Measurements from ENCODE around the gene FSTL1. TPM values are rescaled to one million over a fixed set of nuclear protein-coding genes. Genes with fewer than 3 reads are reported as not detected.

Gene FSTL1
- total RNA-seq, 1 experiment from 2014 or later: 1.4 TPM

GRCh38 chr3:120425572-120426250, 25.1 kb downstream of the FSTL1 start:
- BruUV-seq (replicated peaks): no TSS peak
- H3K4me3 ChIP-seq (ENCODE audit: low read depth, low read length): no peak overlapping the region
- no peaks in the 10 kb centered on the region for H3K4me1 ChIP-seq
- TF ChIP-seq CTCF (IDR thresholded peaks at IDR 0.05; ENCODE audit: insufficient read depth in 1 of 2, low read depth in 1 of 2, low read length in 1 of 2, severe bottlenecking in 1 of 2, unreplicated experiment in 1 of 2): no peak
- Mint-ChIP-seq H3K36me3 (ENCODE audit: insufficient read depth, unreplicated experiment) (no peaks in the 10 kb centered on the region), H3K27ac (ENCODE audit: unreplicated experiment) (no peak overlapping the region), H3K4me3 (ENCODE audit: unreplicated experiment) (no peak overlapping the region), H3K4me1 (ENCODE audit: low read depth, unreplicated experiment) (peaks cover 7% of the 10 kb centered on the region), H3K27me3 (ENCODE audit: insufficient read depth, unreplicated experiment) (no peaks in the 10 kb centered on the region), H3K9me3 (ENCODE audit: unreplicated experiment) (no peaks in the 10 kb centered on the region)
- H3K9me3 ChIP-seq: no peaks in the 10 kb centered on the region
- no peak for DNase-seq
- CTCF ChIA-PET: no interaction called here
- POLR2A ChIA-PET: no interaction called here
- intact Hi-C loops (cut with micrococcal nuclease; ENCODE audit: unreplicated experiment): no loop called here
- H3K27me3 ChIP-seq (replicated peaks; ENCODE audit: control insufficient read depth, insufficient read depth, low read length): no peaks in the 10 kb centered on the region
- no peaks in the 10 kb centered on the region for H3K36me3 ChIP-seq (ENCODE audit: control insufficient read depth, insufficient read depth, low read length)

- TF ChIP-seq CTCF (IDR thresholded peaks at IDR 0.05; ENCODE audit: insufficient read depth in 1 of 2, low read depth in 1 of 2, low read length in 1 of 2, severe bottlenecking in 1 of 2, unreplicated experiment in 1 of 2): no peak
- CTCF ChIA-PET: interaction anchor here (0.6 to 0.7 kb wide), 2 partner anchors 31 to 1184 kb away, joined by 3 to 5 read pairs; no protein-coding TSS in a partner anchor
- Histone ChIP-seq H3K36me3 (ENCODE audit: control insufficient read depth, insufficient read depth, low read length) (no peaks in the 10 kb centered on the region), H3K9me3 (no peaks in the 10 kb centered on the region), H3K27me3 (replicated peaks; ENCODE audit: control insufficient read depth, insufficient read depth, low read length) (no peaks in the 10 kb centered on the region), H3K4me3 (ENCODE audit: low read depth, low read length) (no peak overlapping the region), H3K4me1 (no peaks in the 10 kb centered on the region)
- no peak overlapping the region for H3K4me3 Mint-ChIP-seq (ENCODE audit: unreplicated experiment)
- H3K27ac Mint-ChIP-seq (ENCODE audit: unreplicated experiment): no peak overlapping the region
- H3K27me3 Mint-ChIP-seq (ENCODE audit: insufficient read depth, unreplicated experiment): no peaks in the 10 kb centered on the region
- BruUV-seq (replicated peaks): no TSS peak
- H3K4me1 Mint-ChIP-seq (ENCODE audit: low read depth, unreplicated experiment): peaks cover 7% of the 10 kb centered on the region
- no peaks in the 10 kb centered on the region for H3K9me3 Mint-ChIP-seq (ENCODE audit: unreplicated experiment)
- POLR2A ChIA-PET: no interaction called here
- no peak for DNase-seq
- intact Hi-C loops (cut with micrococcal nuclease; ENCODE audit: unreplicated experiment): no loop called here
- H3K36me3 Mint-ChIP-seq (ENCODE audit: insufficient read depth, unreplicated experiment): no peaks in the 10 kb centered on the region
These were observed 25.7 kb downstream of the FSTL1 start for GRCh38 chr3:120424976-120425570.

- intact Hi-C loops (cut with micrococcal nuclease; ENCODE audit: unreplicated experiment): no loop called here
- H3K4me1 ChIP-seq: no peaks in the 10 kb centered on the region
- Mint-ChIP-seq H3K27me3 (ENCODE audit: insufficient read depth, unreplicated experiment) (no peaks in the 10 kb centered on the region), H3K4me1 (ENCODE audit: low read depth, unreplicated experiment) (peaks cover 7% of the 10 kb centered on the region), H3K27ac (ENCODE audit: unreplicated experiment) (no peak overlapping the region), H3K4me3 (ENCODE audit: unreplicated experiment) (no peak overlapping the region), H3K36me3 (ENCODE audit: insufficient read depth, unreplicated experiment) (no peaks in the 10 kb centered on the region), H3K9me3 (ENCODE audit: unreplicated experiment) (no peaks in the 10 kb centered on the region)
- H3K9me3 ChIP-seq: no peaks in the 10 kb centered on the region
- no peak for TF ChIP-seq CTCF (IDR thresholded peaks at IDR 0.05; ENCODE audit: insufficient read depth in 1 of 2, low read depth in 1 of 2, low read length in 1 of 2, severe bottlenecking in 1 of 2, unreplicated experiment in 1 of 2)
- H3K4me3 ChIP-seq (ENCODE audit: low read depth, low read length): no peak overlapping the region
- H3K36me3 ChIP-seq (ENCODE audit: control insufficient read depth, insufficient read depth, low read length): no peaks in the 10 kb centered on the region
- no peak for DNase-seq
- ChIA-PET CTCF (interaction anchor here (0.6 to 0.7 kb wide), 2 partner anchors 32 to 1184 kb away, joined by 3 to 5 read pairs; no protein-coding TSS in a partner anchor), POLR2A (no interaction called here)
- no peaks in the 10 kb centered on the region for H3K27me3 ChIP-seq (replicated peaks; ENCODE audit: control insufficient read depth, insufficient read depth, low read length)
- no TSS peak for BruUV-seq (replicated peaks)
These were observed 26.3 kb downstream of the FSTL1 start for GRCh38 chr3:120424506-120424905.

All from Caco-2 (cell line).